Measurements from ENCODE around the gene PTCHD4. TPM values are rescaled to one million over a fixed set of nuclear protein-coding genes. Genes with fewer than 3 reads are reported as not detected.

PTCHD4 gene
- total RNA-seq, 4 donors from 2014 or later: 0.29 to 3.3 (median 1.7) TPM

DNA sequence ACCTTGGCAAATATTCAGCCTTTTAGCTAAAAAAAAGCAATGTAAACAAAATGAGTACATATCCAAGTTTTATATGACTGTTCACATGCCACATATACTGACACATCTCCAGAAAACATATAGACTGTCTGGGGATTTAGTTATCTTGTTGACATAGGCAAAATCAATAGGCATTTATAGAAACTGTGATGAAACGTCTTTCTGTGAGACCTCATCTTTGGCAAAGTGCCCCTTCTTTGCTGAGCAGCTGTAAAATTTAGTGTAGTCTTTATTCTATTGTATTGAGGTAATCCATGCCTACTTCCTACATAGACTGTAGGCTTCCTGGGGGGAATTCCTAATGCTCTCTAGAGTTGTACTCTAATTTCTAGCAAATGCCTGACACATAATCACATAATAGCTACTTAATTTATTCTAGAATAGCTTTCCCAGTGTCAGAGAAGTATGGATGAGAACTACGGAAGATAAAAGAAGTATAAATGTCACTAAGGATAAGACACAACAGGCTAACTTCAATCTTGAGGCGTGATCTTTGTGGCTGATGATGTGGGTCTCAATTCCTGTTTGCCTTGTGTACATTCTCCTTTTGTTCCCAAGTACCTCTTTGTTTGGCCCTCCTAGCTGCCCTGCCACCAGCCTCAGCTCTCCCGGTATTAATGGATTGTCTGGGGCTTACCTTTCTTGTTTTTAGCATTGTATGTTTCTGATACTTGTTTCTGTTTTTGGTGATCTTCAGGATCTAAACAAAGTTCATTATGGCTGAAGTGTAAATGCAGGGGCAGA lies 30.6 kb downstream of the PTCHD4 start:
- Histone ChIP-seq H3K4me1 (no peaks in the 10 kb centered on the region), H3K4me3 (no peak overlapping the region), H3K36me3 (no peaks in the 10 kb centered on the region), H3K27me3 (no peaks in the 10 kb centered on the region), H3K9me3 (no peaks in the 10 kb centered on the region), H3K27ac (no peak overlapping the region)
- no peak for DNase-seq
- intact Hi-C loops (cut with DNase I; ENCODE audit: low total_unique reads): no loop called here
- TF ChIP-seq, protein P1, sequence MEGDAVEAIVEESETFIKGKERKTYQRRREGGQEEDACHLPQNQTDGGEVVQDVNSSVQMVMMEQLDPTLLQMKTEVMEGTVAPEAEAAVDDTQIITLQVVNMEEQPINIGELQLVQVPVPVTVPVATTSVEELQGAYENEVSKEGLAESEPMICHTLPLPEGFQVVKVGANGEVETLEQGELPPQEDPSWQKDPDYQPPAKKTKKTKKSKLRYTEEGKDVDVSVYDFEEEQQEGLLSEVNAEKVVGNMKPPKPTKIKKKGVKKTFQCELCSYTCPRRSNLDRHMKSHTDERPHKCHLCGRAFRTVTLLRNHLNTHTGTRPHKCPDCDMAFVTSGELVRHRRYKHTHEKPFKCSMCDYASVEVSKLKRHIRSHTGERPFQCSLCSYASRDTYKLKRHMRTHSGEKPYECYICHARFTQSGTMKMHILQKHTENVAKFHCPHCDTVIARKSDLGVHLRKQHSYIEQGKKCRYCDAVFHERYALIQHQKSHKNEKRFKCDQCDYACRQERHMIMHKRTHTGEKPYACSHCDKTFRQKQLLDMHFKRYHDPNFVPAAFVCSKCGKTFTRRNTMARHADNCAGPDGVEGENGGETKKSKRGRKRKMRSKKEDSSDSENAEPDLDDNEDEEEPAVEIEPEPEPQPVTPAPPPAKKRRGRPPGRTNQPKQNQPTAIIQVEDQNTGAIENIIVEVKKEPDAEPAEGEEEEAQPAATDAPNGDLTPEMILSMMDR (IDR thresholded peaks at IDR 0.05): no peak
- TF ChIP-seq POLR2A (IDR thresholded peaks at IDR 0.05): no peak

DNA sequence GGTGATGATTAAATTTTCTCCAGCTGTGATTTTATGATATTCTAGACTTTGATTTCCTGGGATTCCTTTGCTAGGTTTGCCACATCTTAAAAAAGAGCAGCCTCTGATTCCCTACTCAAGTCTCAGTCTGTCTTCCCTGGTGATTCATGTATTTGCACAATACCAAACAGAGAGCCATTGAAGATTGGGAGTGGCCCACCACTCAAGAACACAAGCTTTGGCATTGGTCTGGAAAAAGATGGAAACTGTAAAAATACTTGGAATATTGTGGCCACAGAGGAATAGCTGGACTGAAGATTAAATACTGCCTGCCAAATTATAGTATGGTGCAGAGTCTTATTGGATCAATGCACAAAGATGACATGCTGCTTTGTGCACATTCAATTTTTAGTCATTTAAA lies 32.9 kb downstream of the PTCHD4 start:
- TF ChIP-seq POLR2A (IDR thresholded peaks at IDR 0.05): no peak
- TF ChIP-seq, protein P1 (IDR thresholded peaks at IDR 0.05): no peak

DNA sequence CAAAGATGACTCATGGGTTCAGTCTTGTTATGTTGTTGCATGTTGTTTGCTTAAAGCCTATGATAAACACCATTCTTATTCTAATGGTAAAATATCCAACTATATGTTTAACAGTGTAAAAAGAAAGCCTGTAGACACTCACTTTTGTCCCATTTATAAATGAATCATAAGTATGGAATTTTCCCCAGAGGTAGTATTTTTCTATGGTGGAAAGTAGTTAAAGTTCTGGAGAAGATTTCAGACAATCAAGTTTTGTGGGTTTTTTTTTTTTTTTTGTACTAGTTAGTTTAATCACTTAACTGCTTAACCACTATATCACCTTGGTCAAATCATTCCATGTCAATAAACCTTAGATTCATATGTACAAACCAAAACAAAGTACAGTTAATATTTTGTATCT lies 35.8 kb downstream of the PTCHD4 start:
- intact Hi-C loops (cut with DNase I; ENCODE audit: low total_unique reads): no loop called here

More for the DNA sequence above, 32.9 kb downstream of the PTCHD4 start:
- no peaks in the 10 kb centered on the region for H3K27me3 ChIP-seq
- no peak overlapping the region for H3K4me3 ChIP-seq
- H3K9me3 ChIP-seq: no peaks in the 10 kb centered on the region
- DNase-seq: no peak
- H3K27ac ChIP-seq: no peak overlapping the region
- intact Hi-C loops (cut with DNase I; ENCODE audit: low total_unique reads): no loop called here
- H3K36me3 ChIP-seq: no peaks in the 10 kb centered on the region
- H3K4me1 ChIP-seq: no peaks in the 10 kb centered on the region

DNA sequence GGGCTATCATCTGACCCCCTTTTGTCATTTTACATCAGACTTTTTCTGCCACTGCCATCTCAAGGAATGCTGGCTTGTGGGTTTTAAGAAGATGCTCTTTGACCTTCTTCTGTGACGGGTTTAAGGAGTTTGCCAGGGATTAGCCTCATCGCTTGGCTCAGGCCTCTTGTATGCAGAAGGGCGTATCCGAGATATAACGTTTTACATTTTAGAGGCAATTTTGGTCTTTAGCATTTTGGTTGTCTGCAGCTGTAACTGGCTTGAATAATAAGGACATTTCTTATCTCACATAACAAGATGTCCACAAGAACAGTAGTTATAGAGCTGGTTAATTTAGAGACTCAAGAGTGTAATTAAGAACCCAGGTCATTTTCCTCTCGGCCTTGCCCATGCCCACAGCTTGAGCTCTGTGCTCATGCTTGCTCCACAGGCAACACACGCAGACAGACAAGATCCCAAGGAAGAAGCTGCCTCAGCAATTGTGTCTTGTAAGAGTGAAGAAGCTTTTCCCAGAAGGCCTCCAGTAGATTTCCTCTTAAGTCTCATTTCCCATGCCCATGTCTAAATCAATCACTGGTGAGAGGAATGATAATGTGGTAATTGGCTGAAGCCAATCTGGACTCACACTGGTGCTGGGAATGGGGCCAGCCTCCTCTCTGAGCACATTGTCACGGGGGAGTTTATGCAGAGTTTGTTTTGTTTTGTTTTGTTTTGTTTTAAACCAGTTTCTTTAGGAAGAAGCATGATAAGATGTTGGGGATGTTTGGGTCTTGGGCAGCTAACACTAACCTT lies 36.8 kb downstream of the PTCHD4 start:
- intact Hi-C loops (cut with DNase I; ENCODE audit: low total_unique reads): no loop called here
- Histone ChIP-seq H3K27me3 (no peaks in the 10 kb centered on the region), H3K27ac (no peak overlapping the region), H3K4me3 (no peak overlapping the region), H3K9me3 (no peaks in the 10 kb centered on the region), H3K36me3 (no peaks in the 10 kb centered on the region), H3K4me1 (no peaks in the 10 kb centered on the region)
- DNase-seq: no peak
- TF ChIP-seq POLR2A (IDR thresholded peaks at IDR 0.05): no peak
- TF ChIP-seq, protein P1 (IDR thresholded peaks at IDR 0.05): no peak

More for the DNA sequence above, 35.8 kb downstream of the PTCHD4 start:
- no peak overlapping the region for H3K4me3 ChIP-seq
- no peak overlapping the region for H3K27ac ChIP-seq
- H3K36me3 ChIP-seq: no peaks in the 10 kb centered on the region
- DNase-seq: no peak
- no peaks in the 10 kb centered on the region for H3K4me1 ChIP-seq
- no peaks in the 10 kb centered on the region for H3K27me3 ChIP-seq
- no peak for TF ChIP-seq POLR2A (IDR thresholded peaks at IDR 0.05)
- H3K9me3 ChIP-seq: no peaks in the 10 kb centered on the region

DNA sequence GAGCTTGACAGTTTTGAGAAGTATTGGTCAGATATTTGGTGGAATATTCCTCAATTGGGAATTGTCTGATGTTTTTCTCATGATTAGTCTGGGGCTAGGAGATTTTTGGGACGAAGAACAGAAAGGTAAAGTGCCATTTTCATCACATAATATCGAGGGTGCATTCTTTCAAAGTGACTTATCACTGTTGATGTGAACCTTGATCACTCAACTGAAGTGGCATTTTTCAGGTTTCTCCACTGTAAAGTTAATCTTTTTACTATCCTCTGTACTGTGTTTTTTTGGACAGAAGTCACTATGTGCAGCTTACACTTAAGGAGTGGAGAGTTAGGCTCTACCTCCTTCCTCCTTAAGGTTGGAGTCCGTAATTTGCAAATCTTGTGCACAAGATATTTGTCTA lies 39.2 kb downstream of the PTCHD4 start:
- H3K4me3 ChIP-seq: no peak overlapping the region
- no peaks in the 10 kb centered on the region for H3K36me3 ChIP-seq
- intact Hi-C loops (cut with DNase I; ENCODE audit: low total_unique reads): no loop called here
- no peak for TF ChIP-seq POLR2A (IDR thresholded peaks at IDR 0.05)
- TF ChIP-seq, protein P1 (IDR thresholded peaks at IDR 0.05): no peak
- H3K4me1 ChIP-seq: peaks cover 0 to 12% of the 10 kb centered on the region in 2 donors
- H3K27me3 ChIP-seq: no peaks in the 10 kb centered on the region
- H3K27ac ChIP-seq: no peak overlapping the region
- no peaks in the 10 kb centered on the region for H3K9me3 ChIP-seq
- no peak for DNase-seq

Data from uterus (tissue), 4 donors.